Endothelial cell (in vitro differentiated cells): ENCODE data around the gene TNFSF15. TPM values are rescaled to one million over a fixed set of nuclear protein-coding genes. Genes with fewer than 3 reads are reported as not detected.

Experiments used
- DNase-seq: peaks from one replicate; pipeline ENCODE4 v3.0.0; 2021; ENCODE audit warnings: low spot score
- H3K27ac Mint-ChIP-seq: one replicate; pipeline ENCODE4 v1.8.0; 2021; ENCODE audit warnings: mixed read lengths, inconsistent platforms; ENCODE audit not compliant: unreplicated experiment
- H3K27me3 Mint-ChIP-seq: one replicate; pipeline ENCODE4 v1.8.0; 2021; ENCODE audit warnings: mild to moderate bottlenecking, moderate library complexity, mixed read lengths, inconsistent platforms; ENCODE audit not compliant: unreplicated experiment
- H3K36me3 Mint-ChIP-seq: one replicate; pipeline ENCODE4 v1.8.0; 2021; ENCODE audit warnings: mild to moderate bottlenecking, low read depth, mixed read lengths, inconsistent platforms; ENCODE audit not compliant: unreplicated experiment
- H3K4me1 Mint-ChIP-seq: one replicate; pipeline ENCODE4 v1.8.0; 2021; ENCODE audit warnings: mild to moderate bottlenecking, mixed read lengths, inconsistent platforms; ENCODE audit not compliant: unreplicated experiment
- H3K4me3 Mint-ChIP-seq: one replicate; pipeline ENCODE4 v1.8.0; 2021; ENCODE audit warnings: mild to moderate bottlenecking, mixed read lengths, inconsistent platforms; ENCODE audit not compliant: unreplicated experiment
- H3K9me3 Mint-ChIP-seq: one replicate; pipeline ENCODE4 v1.8.0; 2021; ENCODE audit warnings: mixed read lengths, inconsistent platforms; ENCODE audit not compliant: unreplicated experiment
- CTCF ChIP-seq: fragments of 200-600 bp; sonication (generic); IDR thresholded peaks from one replicate; pipeline ENCODE4 v1.5.0; 2021; ENCODE audit warnings: antibody characterized with exemption; ENCODE audit not compliant: unreplicated experiment
- total RNA-seq: library from RNA; stranded (reverse); fragmentation: NEBNext Ultra II Directional; extraction: Animal tissue kit (Norgen Biotek cat#: 25700); gene quantifications from one replicate; pipeline ENCODE4 v1.2.1, GENCODE V29; 2021; ENCODE audit not compliant: unreplicated experiment

TNFSF15 gene
- total RNA-seq, 1 donor from 2014 or later = not detected

GRCh38 chr9:114769624-114770023 lies 36.2 kb downstream of the TNFSF15 start:
- Mint-ChIP-seq H3K4me1 (no peaks in the 10 kb centered on the region), H3K9me3 (no peaks in the 10 kb centered on the region)

DNA sequence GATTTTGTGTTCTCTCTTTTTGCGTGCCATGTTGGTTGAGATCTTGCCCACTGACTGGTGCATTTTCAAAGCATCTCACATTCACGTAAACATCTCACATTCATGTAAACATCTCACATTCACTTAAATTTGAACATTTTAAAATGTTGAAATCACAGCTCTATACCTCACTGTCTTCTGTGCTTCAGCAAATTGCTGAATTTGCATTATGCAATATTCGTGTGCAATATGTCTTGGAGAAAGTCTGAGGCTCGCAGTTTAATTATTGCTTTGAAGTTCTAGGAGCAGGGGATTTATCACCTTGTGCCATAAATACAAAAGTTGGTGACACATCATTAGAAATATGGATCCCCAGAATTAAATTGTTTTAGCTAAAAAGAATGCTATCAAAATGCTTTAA lies 42.6 kb downstream of the TNFSF15 start:
- no peaks in the 10 kb centered on the region for H3K36me3 Mint-ChIP-seq
- H3K27me3 Mint-ChIP-seq = peaks cover 1% of the 10 kb centered on the region
- H3K4me1 Mint-ChIP-seq = no peaks in the 10 kb centered on the region
- DNase-seq = no peak
- no peak for TF ChIP-seq CTCF
- H3K9me3 Mint-ChIP-seq = no peaks in the 10 kb centered on the region
- no peak overlapping the region for H3K27ac Mint-ChIP-seq
- no peak overlapping the region for H3K4me3 Mint-ChIP-seq

More at GRCh38 chr9:114769624-114770023, 36.2 kb downstream of the TNFSF15 start:
- H3K27me3 Mint-ChIP-seq = peaks cover 1% of the 10 kb centered on the region
- no peak overlapping the region for H3K4me3 Mint-ChIP-seq
- no peak for DNase-seq
- no peak for TF ChIP-seq CTCF
- no peak overlapping the region for H3K27ac Mint-ChIP-seq
- no peaks in the 10 kb centered on the region for H3K36me3 Mint-ChIP-seq

DNA sequence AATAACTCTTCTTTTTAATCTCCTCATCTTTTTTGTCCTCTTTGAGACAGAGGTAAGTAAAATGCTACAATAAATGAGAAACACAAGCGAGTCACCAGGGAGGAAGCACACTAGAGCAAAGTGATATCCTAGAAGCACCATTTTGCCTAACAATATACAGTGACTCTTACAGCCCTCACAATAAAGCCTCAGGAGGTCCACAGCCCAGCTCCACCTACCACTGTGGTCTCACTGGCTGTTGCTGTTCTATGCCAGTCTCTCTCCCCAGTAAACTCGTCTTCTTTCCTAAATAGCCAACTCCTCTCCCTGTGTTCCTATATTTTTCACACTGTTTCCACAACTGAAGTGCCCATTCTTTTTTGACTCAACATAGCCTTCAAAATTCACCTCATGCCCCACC lies 44.3 kb downstream of the TNFSF15 start:
- H3K27ac Mint-ChIP-seq = no peak overlapping the region

DNA sequence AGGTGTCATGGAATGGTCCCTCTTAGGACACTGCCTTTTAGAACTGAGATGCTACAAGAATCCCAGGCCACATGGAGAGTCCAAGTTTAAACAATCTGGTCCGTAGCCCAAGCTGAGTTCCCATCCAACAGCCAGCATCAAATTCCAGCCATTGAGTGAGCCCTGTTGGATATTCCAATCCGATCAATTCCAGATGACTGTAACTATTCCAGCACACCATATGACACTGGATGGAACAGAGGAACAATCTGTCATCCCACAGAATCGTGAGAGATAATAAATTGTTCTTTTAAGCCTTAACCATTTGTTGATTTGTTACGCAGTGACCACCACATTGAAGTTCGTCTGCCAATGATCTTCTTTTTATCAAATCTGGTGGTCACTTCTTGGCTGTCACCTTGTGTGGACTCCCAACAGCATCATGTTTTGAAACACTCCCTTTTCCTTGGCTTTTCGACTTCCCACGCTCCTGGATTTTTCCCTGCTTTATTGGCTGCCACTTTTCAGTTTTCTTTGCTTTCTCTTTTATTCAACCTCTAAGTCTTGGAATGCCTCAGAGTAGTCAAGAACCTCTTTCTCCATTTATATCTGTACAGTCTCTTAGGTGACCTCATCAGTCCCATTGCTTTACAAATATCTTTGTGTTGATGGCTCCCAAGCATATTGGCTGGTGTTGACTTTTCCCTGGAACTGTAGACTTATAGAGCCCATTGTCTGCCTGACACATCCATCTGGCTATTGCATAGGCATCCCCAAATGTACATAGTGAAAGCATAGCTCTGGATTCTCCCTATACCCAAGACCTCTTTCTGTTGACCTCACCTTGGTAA lies 46.1 kb downstream of the TNFSF15 start:
- no peak overlapping the region for H3K27ac Mint-ChIP-seq
- no peak for TF ChIP-seq CTCF
- no peaks in the 10 kb centered on the region for H3K4me1 Mint-ChIP-seq
- no peak for DNase-seq
- no peaks in the 10 kb centered on the region for H3K36me3 Mint-ChIP-seq
- H3K9me3 Mint-ChIP-seq = no peaks in the 10 kb centered on the region
- H3K27me3 Mint-ChIP-seq = no peaks in the 10 kb centered on the region
- no peak overlapping the region for H3K4me3 Mint-ChIP-seq

More for the DNA sequence above, 44.3 kb downstream of the TNFSF15 start:
- H3K27me3 Mint-ChIP-seq = peaks cover 1% of the 10 kb centered on the region
- H3K9me3 Mint-ChIP-seq = no peaks in the 10 kb centered on the region
- no peaks in the 10 kb centered on the region for H3K36me3 Mint-ChIP-seq
- no peaks in the 10 kb centered on the region for H3K4me1 Mint-ChIP-seq
- DNase-seq = no peak
- no peak for TF ChIP-seq CTCF
- no peak overlapping the region for H3K4me3 Mint-ChIP-seq

DNA sequence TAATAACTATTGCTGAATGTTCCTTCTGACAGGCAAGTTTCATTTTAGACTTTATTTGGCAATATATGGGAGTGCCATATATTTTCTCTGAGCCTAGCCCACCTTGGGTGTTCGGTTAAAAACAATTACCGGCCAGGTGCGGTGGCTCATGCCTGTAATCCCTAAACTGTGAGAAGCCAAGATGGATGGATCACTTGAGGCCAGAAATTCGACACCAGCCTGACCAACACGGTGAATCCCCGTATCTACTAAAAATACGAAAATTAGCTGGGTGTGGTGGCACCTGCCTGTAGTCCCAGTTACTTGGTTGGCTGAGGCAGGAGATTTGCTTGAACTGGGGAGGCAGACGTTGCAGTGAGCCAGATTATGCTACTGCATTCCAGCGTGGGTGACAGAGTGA lies 47.9 kb downstream of the TNFSF15 start:
- no peak for TF ChIP-seq CTCF
- Mint-ChIP-seq H3K4me1 (no peaks in the 10 kb centered on the region), H3K27me3 (no peaks in the 10 kb centered on the region), H3K36me3 (no peaks in the 10 kb centered on the region), H3K4me3 (no peak overlapping the region), H3K9me3 (no peaks in the 10 kb centered on the region), H3K27ac (no peak overlapping the region)
- no peak for DNase-seq
